Neuronal stem cell (in vitro differentiated cells): ENCODE measurements around the gene SH3BP1.

Source experiments
- DNase-seq: peaks from one replicate; pipeline ENCODE4 v3.0.0-alpha.2; 2013; ENCODE audit warnings: low spot score
- H2AFZ ChIP-seq: one replicate; pipeline ENCODE4 v1.6.1; 2013; ENCODE audit warnings: mild to moderate bottlenecking, low read length, inconsistent platforms
- H2AK5ac ChIP-seq: 2 replicates; pipeline ENCODE4 v1.6.1; 2013; ENCODE audit warnings: low read depth, mild to moderate bottlenecking, inconsistent platforms, low read length, moderate library complexity, mixed read lengths
- H2BK120ac ChIP-seq: 2 replicates; pipeline ENCODE4 v1.6.1; 2013; ENCODE audit warnings: low read depth, mild to moderate bottlenecking, inconsistent platforms, low read length, moderate library complexity, mixed read lengths
- H2BK12ac ChIP-seq: one replicate; pipeline ENCODE4 v1.6.1; 2013; ENCODE audit warnings: low read length, inconsistent platforms
- H2BK15ac ChIP-seq: 2 replicates; pipeline ENCODE4 v1.6.1; 2013; ENCODE audit warnings: mild to moderate bottlenecking, low read length, inconsistent platforms, mixed read lengths
- H2BK5ac ChIP-seq: one replicate; pipeline ENCODE4 v1.6.1; 2013; ENCODE audit warnings: inconsistent platforms, mild to moderate bottlenecking, low read length, moderate library complexity
- H3K14ac ChIP-seq: one replicate; pipeline ENCODE4 v1.6.1; 2013; ENCODE audit warnings: low read length, inconsistent platforms
- H3K18ac ChIP-seq: 2 replicates; pipeline ENCODE4 v1.6.1; 2013; ENCODE audit warnings: low read length, inconsistent platforms
- H3K23ac ChIP-seq: 2 replicates; pipeline ENCODE4 v1.6.1; 2013; ENCODE audit warnings: low read depth, mild to moderate bottlenecking, mixed read lengths, low read length, inconsistent platforms; ENCODE audit not compliant: poor library complexity
- H3K27ac ChIP-seq: replicated peaks from 3 replicates; pipeline ENCODE4 v1.5.1; 2013; ENCODE audit warnings: low read length, inconsistent platforms
- H3K27me3 ChIP-seq, 3 experiments: 2 replicates each; pipeline ENCODE4 v1.6.1; 2013; ENCODE audit warnings: low read length in 3 of 3, mild to moderate bottlenecking in 2 of 3, inconsistent platforms in 1 of 3, low read depth in 1 of 3, mixed read lengths in 1 of 3, moderate library complexity in 1 of 3; ENCODE audit not compliant: control insufficient read depth in 3 of 3, insufficient read depth in 3 of 3
- H3K36me3 ChIP-seq, 2 donors: replicated peaks in 1 of 2; 2 replicates each; pipeline ENCODE4 v1.6.1; 2013; ENCODE audit warnings: low read length in 2 of 2; ENCODE audit not compliant: control insufficient read depth in 2 of 2, insufficient read depth in 2 of 2
- H3K4ac ChIP-seq: 2 replicates; pipeline ENCODE4 v1.6.1; 2013; ENCODE audit warnings: inconsistent platforms, mild to moderate bottlenecking, low read length, moderate library complexity
- H3K4me1 ChIP-seq, 2 donors: 1 replicate in 1 of 2; 2 replicates in 1 of 2; pipeline ENCODE4 v1.6.1; 2013; ENCODE audit warnings: low read length in 2 of 2, low read depth in 1 of 2; ENCODE audit not compliant: control insufficient read depth in 2 of 2, insufficient read depth in 1 of 2
- H3K4me2 ChIP-seq: one replicate; pipeline ENCODE4 v1.6.1; 2013; ENCODE audit warnings: mild to moderate bottlenecking, low read length, inconsistent platforms; ENCODE audit not compliant: insufficient read depth, poor library complexity, severe bottlenecking
- H3K4me3 ChIP-seq, 2 donors: 2 replicates each; pipeline ENCODE4 v1.5.1; 2013; ENCODE audit warnings: low read length in 2 of 2, mild to moderate bottlenecking in 2 of 2, inconsistent platforms in 1 of 2, moderate library complexity in 1 of 2
- H3K79me1 ChIP-seq: one replicate; pipeline ENCODE4 v1.6.1; 2013; ENCODE audit warnings: low read depth, mild to moderate bottlenecking, inconsistent platforms, low read length, moderate library complexity
- H3K9ac ChIP-seq: one replicate; pipeline ENCODE4 v1.6.1; 2013; ENCODE audit warnings: mild to moderate bottlenecking, low read depth, low read length, inconsistent platforms; ENCODE audit not compliant: poor library complexity
- H3K9me3 ChIP-seq, 2 donors: replicated peaks in 1 of 2; 2 replicates each; pipeline versions ENCODE3 to v1.6.1; 2013; ENCODE audit warnings: low read length in 2 of 2, mild to moderate bottlenecking in 2 of 2, inconsistent platforms in 1 of 2, low read depth in 1 of 2, mixed read lengths in 1 of 2, moderate library complexity in 1 of 2; ENCODE audit not compliant: control insufficient read depth in 2 of 2, insufficient read depth in 1 of 2
- H4K8ac ChIP-seq: one replicate; pipeline ENCODE4 v1.6.1; 2013; ENCODE audit warnings: low read depth, mild to moderate bottlenecking, inconsistent platforms, low read length, moderate library complexity
- H4K91ac ChIP-seq: one replicate; pipeline ENCODE4 v1.6.1; 2013; ENCODE audit warnings: low read length, low read depth, mild to moderate bottlenecking, inconsistent platforms; ENCODE audit not compliant: poor library complexity
- WGBS, 2 donors: extraction: QIAGEN DNeasy Blood & Tissue Kit; methylation state at CpG; one replicate each; pipeline ENCODE4 v1.1.7; 2013; ENCODE audit warnings: missing lambda C conversion rate in 2 of 2, mixed read lengths in 1 of 2; ENCODE audit not compliant: insufficient read length in 2 of 2, insufficient replicate concordance in 1 of 2; ENCODE audit errors: extremely low coverage in 2 of 2; 5-methylcytosine and 5-hydroxymethylcytosine counted together

SH3BP1 gene

DNA sequence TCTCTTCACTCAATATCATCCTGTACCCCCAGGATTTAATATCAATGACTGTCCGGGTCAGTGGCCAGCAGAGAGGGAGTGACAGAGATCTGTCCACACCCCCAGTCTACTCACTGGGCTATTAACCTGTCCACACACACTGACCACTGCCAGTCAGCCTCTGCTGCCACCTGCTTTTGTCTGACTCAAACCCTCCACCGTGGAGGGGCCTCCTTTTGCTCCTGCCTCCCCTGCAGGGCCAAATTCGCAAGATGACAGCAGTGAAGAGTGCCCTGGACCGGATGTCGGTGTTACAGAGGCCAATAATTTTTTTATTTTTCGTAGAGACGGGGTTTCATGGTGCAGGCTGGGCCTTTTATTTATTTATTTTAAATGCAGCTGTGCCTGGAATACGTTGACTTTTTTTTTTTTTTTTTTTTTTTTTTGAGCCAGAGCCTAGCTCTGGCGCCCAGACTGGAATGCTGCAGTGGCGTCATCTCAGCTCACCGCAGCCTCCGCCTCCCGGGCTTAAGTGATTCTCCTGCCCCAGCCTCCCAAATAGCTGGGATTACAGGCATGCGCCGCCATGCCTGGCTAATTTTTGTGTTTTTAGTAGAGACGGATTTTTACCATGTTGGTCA, 24.2 kb downstream of the SH3BP1 start:
- Histone ChIP-seq H4K8ac (no peak overlapping the region), H3K14ac (no peak overlapping the region), H2BK15ac (no peak overlapping the region), H3K9ac (no peak overlapping the region), H3K4ac (no peak overlapping the region), H3K4me3 (no peak overlapping the region), H2AK5ac (no peak overlapping the region), H3K27me3 (no peaks in the 10 kb centered on the region), H2BK120ac (no peak overlapping the region), H2BK5ac (no peak overlapping the region), H3K4me1 (peaks cover 8 to 16% of the 10 kb centered on the region in 2 donors), H3K79me1 (peaks cover 23% of the 10 kb centered on the region), H2BK12ac (no peak overlapping the region), H3K9me3 (no peaks in the 10 kb centered on the region), H3K36me3 (peaks cover 20 to 58% of the 10 kb centered on the region in 2 donors), H3K27ac (no peak overlapping the region), H3K23ac (no peak overlapping the region), H2AFZ (no peak overlapping the region), H3K4me2 (no peak overlapping the region), H3K18ac (no peak overlapping the region), H4K91ac (no peak overlapping the region)
- no peak for DNase-seq
- no CpG with 5 or more reads among the region's 16 CpGs for WGBS, 2 donors

DNA sequence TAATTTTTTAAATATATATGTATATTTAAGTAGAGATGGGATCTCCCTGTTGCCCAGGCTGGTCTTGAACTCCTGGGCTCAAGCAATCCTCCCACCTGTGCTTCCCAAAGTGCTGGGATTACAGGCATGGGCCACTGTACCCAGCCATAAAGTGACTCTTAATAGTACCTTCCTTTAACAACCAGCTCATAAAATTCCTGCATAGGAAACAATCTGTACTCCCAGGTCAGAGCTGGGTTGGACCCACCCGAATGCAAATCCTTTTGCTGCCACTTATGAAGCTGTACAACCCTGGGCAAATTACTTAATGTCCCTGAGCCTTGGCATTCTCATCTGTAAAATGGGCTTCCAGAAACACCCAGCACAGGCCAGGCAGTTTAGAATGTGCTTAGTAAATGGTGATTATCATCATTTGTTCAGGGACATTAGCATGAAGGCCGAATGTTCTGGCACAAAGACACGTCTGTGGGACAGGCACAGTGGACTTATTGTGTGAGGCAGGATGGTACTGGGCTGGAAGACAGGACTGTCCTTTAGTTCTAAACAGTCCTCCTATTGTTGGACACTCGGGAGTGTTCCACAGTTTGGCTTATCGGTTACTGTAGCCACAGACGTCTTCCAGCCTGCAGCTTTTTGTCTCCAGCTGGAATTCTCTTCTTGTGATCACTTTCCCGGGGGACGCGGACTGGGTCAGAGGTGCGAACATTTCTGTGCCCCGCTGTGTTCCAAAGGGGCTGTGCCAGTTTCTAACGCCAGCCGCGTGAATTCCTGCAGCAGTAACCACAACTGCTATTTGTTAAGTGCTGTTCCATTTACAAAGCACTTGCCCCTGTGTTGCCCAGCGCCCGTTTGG, 25.0 kb downstream of the SH3BP1 start:
- H3K23ac ChIP-seq, result no peak overlapping the region
- no peak overlapping the region for H2BK15ac ChIP-seq
- H3K18ac ChIP-seq, result no peak overlapping the region
- no peaks in the 10 kb centered on the region for H3K9me3 ChIP-seq
- no CpG with 5 or more reads among the region's 16 CpGs for WGBS, 2 donors
- H3K4ac ChIP-seq, result no peak overlapping the region
- H2BK5ac ChIP-seq, result peak overlapping the region; percentile 26
- H3K14ac ChIP-seq, result no peak overlapping the region
- no peak overlapping the region for H2AFZ ChIP-seq
- H3K36me3 ChIP-seq, result peaks cover 20 to 62% of the 10 kb centered on the region in 2 donors
- H3K4me1 ChIP-seq, result peaks cover 6 to 15% of the 10 kb centered on the region in 2 donors
- peaks cover 18% of the 10 kb centered on the region for H3K79me1 ChIP-seq
- no peak overlapping the region for H3K4me2 ChIP-seq
- H2BK120ac ChIP-seq, result no peak overlapping the region
- no peak overlapping the region for H3K27ac ChIP-seq
- H4K91ac ChIP-seq, result no peak overlapping the region
- H3K9ac ChIP-seq, result no peak overlapping the region
- no peak overlapping the region for H3K4me3 ChIP-seq
- H4K8ac ChIP-seq, result no peak overlapping the region
- H2AK5ac ChIP-seq, result no peak overlapping the region
- H3K27me3 ChIP-seq, result no peaks in the 10 kb centered on the region
- DNase-seq, result no peak
- H2BK12ac ChIP-seq, result no peak overlapping the region

DNA sequence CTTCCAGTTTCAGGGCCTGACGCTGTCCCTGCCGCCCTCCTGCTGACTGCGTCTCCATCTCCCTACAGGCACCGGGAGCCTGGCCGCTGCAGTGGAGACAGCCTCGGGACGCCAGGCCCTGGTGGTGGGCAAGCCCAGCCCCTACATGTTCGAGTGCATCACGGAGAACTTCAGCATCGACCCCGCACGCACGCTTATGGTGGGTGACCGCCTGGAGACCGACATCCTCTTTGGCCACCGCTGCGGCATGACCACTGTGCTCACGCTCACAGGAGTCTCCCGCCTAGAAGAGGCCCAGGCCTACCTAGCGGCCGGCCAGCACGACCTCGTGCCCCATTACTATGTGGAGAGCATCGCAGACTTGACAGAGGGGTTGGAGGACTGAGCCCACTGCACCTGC, 26.0 kb downstream of the SH3BP1 start:
- H3K18ac ChIP-seq, result no peak overlapping the region
- H3K4ac ChIP-seq, result no peak overlapping the region
- no peak overlapping the region for H4K8ac ChIP-seq
- H4K91ac ChIP-seq, result no peak overlapping the region
- H3K27me3 ChIP-seq, result no peaks in the 10 kb centered on the region
- no peak overlapping the region for H3K4me2 ChIP-seq
- H3K9ac ChIP-seq, result no peak overlapping the region
- H2BK12ac ChIP-seq, result no peak overlapping the region
- peaks cover 20 to 61% of the 10 kb centered on the region in 2 donors for H3K36me3 ChIP-seq
- no peak overlapping the region for H2BK120ac ChIP-seq
- H3K23ac ChIP-seq, result peak overlapping the region; percentile 55
- peak overlapping the region; percentile 12 for H3K27ac ChIP-seq
- peaks cover 15% of the 10 kb centered on the region for H3K79me1 ChIP-seq
- no CpG with 5 or more reads among the region's 24 CpGs for WGBS, 2 donors
- no peak overlapping the region for H3K4me3 ChIP-seq
- no peak for DNase-seq
- H2AK5ac ChIP-seq, result peak overlapping the region; percentile 46
- no peaks in the 10 kb centered on the region for H3K9me3 ChIP-seq
- peaks cover 3 to 7% of the 10 kb centered on the region in 2 donors for H3K4me1 ChIP-seq
- no peak overlapping the region for H3K14ac ChIP-seq
- peak overlapping the region; percentile 26 for H2BK5ac ChIP-seq
- H2AFZ ChIP-seq, result no peak overlapping the region
- no peak overlapping the region for H2BK15ac ChIP-seq

DNA sequence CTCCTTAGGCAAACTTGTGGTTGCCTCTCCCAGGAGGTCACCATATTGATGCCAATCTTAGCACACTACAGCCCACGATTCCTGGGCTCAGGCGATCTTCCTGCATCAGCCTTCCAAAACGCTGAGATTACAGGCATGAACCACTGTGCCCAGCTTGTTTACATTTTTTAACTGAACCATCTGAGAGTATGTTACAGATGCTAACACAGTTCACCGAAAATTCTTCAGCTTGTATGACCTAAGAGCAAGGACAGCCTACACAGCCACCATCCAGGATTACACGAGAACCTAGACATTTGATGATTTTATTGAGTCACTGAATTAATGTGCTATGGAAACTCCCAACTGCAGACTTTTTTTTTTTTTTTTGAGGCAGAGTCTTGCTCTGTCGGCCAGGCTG, 30.1 kb downstream of the SH3BP1 start:
- Histone ChIP-seq H3K4ac (no peak overlapping the region), H3K27ac (no peak overlapping the region), H3K9me3 (no peaks in the 10 kb centered on the region), H2AFZ (no peak overlapping the region), H3K36me3 (peaks cover 16 to 38% of the 10 kb centered on the region in 2 donors), H2BK15ac (no peak overlapping the region), H3K4me3 (no peak overlapping the region), H4K91ac (no peak overlapping the region), H2BK12ac (no peak overlapping the region), H2BK120ac (no peak overlapping the region), H3K4me1 (peaks cover 0 to 1% of the 10 kb centered on the region in 2 donors), H3K27me3 (no peaks in the 10 kb centered on the region), H2BK5ac (no peak overlapping the region), H4K8ac (no peak overlapping the region), H3K79me1 (peaks cover 15% of the 10 kb centered on the region), H3K18ac (no peak overlapping the region), H3K23ac (no peak overlapping the region), H3K14ac (no peak overlapping the region), H2AK5ac (no peak overlapping the region), H3K9ac (no peak overlapping the region), H3K4me2 (no peak overlapping the region)
- no peak for DNase-seq
- no CpG with 5 or more reads among the region's 6 CpGs for WGBS, 2 donors
